ENCODE results near the gene M1AP. TPM values are rescaled to one million over a fixed set of nuclear protein-coding genes. Genes with fewer than 3 reads are reported as not detected.

The M1AP gene
- total RNA-seq, 1 donor from 2014 or later: 0.75 TPM

- Mint-ChIP-seq H3K36me3 (no peaks in the 10 kb centered on the region), H3K9me3 (no peaks in the 10 kb centered on the region), H3K27me3 (ENCODE audit: insufficient read depth, low read depth) (peaks cover 2% of the 10 kb centered on the region), H3K27ac (no peak overlapping the region), H3K4me3 (no peak overlapping the region), H3K4me1 (peaks cover 18% of the 10 kb centered on the region)
- Histone ChIP-seq H3K36me3 (no peaks in the 10 kb centered on the region), H3K27me3 (no peaks in the 10 kb centered on the region), H3K9me3 (ENCODE audit: low read depth) (no peaks in the 10 kb centered on the region), H3K79me2 (ENCODE audit: low read depth) (no peaks in the 10 kb centered on the region), H3K4me1 (no peaks in the 10 kb centered on the region), H3F3A (ENCODE audit: low read depth) (no peaks in the 10 kb centered on the region), H3K4me3 (no peak overlapping the region), H3K4me2 (no peak overlapping the region), H4K20me1 (ENCODE audit: low read depth) (no peaks in the 10 kb centered on the region), H3K9ac (no peak overlapping the region), H3K27ac (no peak overlapping the region), H2AFZ (replicated peaks) (no peak overlapping the region)
- DNase-seq (ENCODE audit: low spot score): no peak
- no peak for TF ChIP-seq EZH2phosphoT487 (IDR thresholded peaks at IDR 0.05)
- no peak for TF ChIP-seq EZH2 (IDR thresholded peaks at IDR 0.05)
- no peak for TF ChIP-seq CTCF (IDR thresholded peaks at IDR 0.05)
Observed at GRCh38 chr2:74581463-74581862, 66.7 kb downstream of the M1AP start.

- Histone ChIP-seq H3K4me3 (no peak overlapping the region), H2AFZ (replicated peaks) (no peak overlapping the region), H3K79me2 (ENCODE audit: low read depth) (no peaks in the 10 kb centered on the region), H3K27me3 (no peaks in the 10 kb centered on the region), H3K9ac (no peak overlapping the region), H3K27ac (no peak overlapping the region), H3F3A (ENCODE audit: low read depth) (no peaks in the 10 kb centered on the region), H3K9me3 (ENCODE audit: low read depth) (no peaks in the 10 kb centered on the region), H4K20me1 (ENCODE audit: low read depth) (no peaks in the 10 kb centered on the region), H3K4me2 (no peak overlapping the region), H3K36me3 (no peaks in the 10 kb centered on the region), H3K4me1 (no peaks in the 10 kb centered on the region)
- Mint-ChIP-seq H3K27me3 (ENCODE audit: insufficient read depth, low read depth) (peaks cover 2% of the 10 kb centered on the region), H3K36me3 (no peaks in the 10 kb centered on the region), H3K27ac (no peak overlapping the region), H3K9me3 (no peaks in the 10 kb centered on the region), H3K4me3 (no peak overlapping the region), H3K4me1 (peaks cover 10% of the 10 kb centered on the region)
- no peak for TF ChIP-seq CTCF (IDR thresholded peaks at IDR 0.05)
- no peak for DNase-seq (ENCODE audit: low spot score)
Observed at GRCh38 chr2:74578408-74578807, 69.7 kb downstream of the M1AP start.

DNA sequence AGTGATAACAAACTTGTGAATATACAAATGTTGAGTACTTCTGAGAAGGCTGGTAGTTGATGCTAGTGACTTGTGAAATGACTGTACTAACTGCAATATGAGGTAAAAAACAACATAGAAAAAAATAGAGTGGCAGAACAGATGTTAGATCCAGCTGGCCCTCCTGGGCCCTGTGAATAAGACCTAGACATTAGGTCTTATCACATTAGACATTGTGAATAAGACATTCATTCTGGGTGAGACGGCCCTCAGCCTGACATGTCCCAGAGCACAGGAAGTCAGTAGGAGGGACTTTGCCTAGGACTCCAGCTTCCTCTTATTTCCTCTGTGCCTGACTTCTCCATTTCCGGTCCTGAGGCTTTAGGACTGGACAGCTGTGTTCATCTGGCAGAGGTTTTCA is 70.7 kb downstream of the M1AP start:
- Mint-ChIP-seq H3K27me3 (ENCODE audit: insufficient read depth, low read depth) (peaks cover 2% of the 10 kb centered on the region), H3K4me1 (peaks cover 6% of the 10 kb centered on the region), H3K4me3 (no peak overlapping the region), H3K27ac (no peak overlapping the region), H3K36me3 (no peaks in the 10 kb centered on the region), H3K9me3 (no peaks in the 10 kb centered on the region)
- H3K9me3 ChIP-seq (ENCODE audit: low read depth): no peaks in the 10 kb centered on the region
- H3K79me2 ChIP-seq (ENCODE audit: low read depth): no peaks in the 10 kb centered on the region
- H3K4me1 ChIP-seq: no peaks in the 10 kb centered on the region
- H4K20me1 ChIP-seq (ENCODE audit: low read depth): no peaks in the 10 kb centered on the region
- H3K27me3 ChIP-seq: no peaks in the 10 kb centered on the region
- no peak overlapping the region for H2AFZ ChIP-seq (replicated peaks)
- H3K4me3 ChIP-seq: no peak overlapping the region
- H3F3A ChIP-seq (ENCODE audit: low read depth): no peaks in the 10 kb centered on the region
- H3K27ac ChIP-seq: no peak overlapping the region
- no peak overlapping the region for H3K9ac ChIP-seq
- no peaks in the 10 kb centered on the region for H3K36me3 ChIP-seq
- H3K4me2 ChIP-seq: no peak overlapping the region
- no peak for DNase-seq (ENCODE audit: low spot score)
- no peak for TF ChIP-seq EZH2phosphoT487 (IDR thresholded peaks at IDR 0.05)
- TF ChIP-seq EZH2 (IDR thresholded peaks at IDR 0.05): no peak
- TF ChIP-seq CTCF (IDR thresholded peaks at IDR 0.05): no peak

- H3K4me3 Mint-ChIP-seq: no peak overlapping the region
Observed at GRCh38 chr2:74576863-74577229, 71.3 kb downstream of the M1AP start.

More at GRCh38 chr2:74576863-74577229, 71.3 kb downstream of the M1AP start:
- Mint-ChIP-seq H3K36me3 (no peaks in the 10 kb centered on the region), H3K4me1 (peaks cover 6% of the 10 kb centered on the region), H3K27ac (no peak overlapping the region), H3K9me3 (no peaks in the 10 kb centered on the region), H3K27me3 (ENCODE audit: insufficient read depth, low read depth) (peaks cover 2% of the 10 kb centered on the region)
- Histone ChIP-seq H3K9me3 (ENCODE audit: low read depth) (no peaks in the 10 kb centered on the region), H2AFZ (replicated peaks) (no peak overlapping the region), H3K4me3 (no peak overlapping the region), H3K4me1 (no peaks in the 10 kb centered on the region), H3F3A (ENCODE audit: low read depth) (no peaks in the 10 kb centered on the region), H3K79me2 (ENCODE audit: low read depth) (no peaks in the 10 kb centered on the region), H3K27me3 (no peaks in the 10 kb centered on the region), H3K27ac (no peak overlapping the region), H3K4me2 (no peak overlapping the region), H3K36me3 (no peaks in the 10 kb centered on the region), H3K9ac (no peak overlapping the region), H4K20me1 (ENCODE audit: low read depth) (no peaks in the 10 kb centered on the region)
- TF ChIP-seq CTCF (IDR thresholded peaks at IDR 0.05): no peak
- TF ChIP-seq EZH2 (IDR thresholded peaks at IDR 0.05): no peak
- no peak for TF ChIP-seq EZH2phosphoT487 (IDR thresholded peaks at IDR 0.05)
- no peak for DNase-seq (ENCODE audit: low spot score)

Data from neural progenitor cell (in vitro differentiated cells).